Skeletal muscle tissue (tissue), 4 donors: ENCODE results near the gene TRIM60. TPM values are rescaled to one million over a fixed set of nuclear protein-coding genes. Genes with fewer than 3 reads are reported as not detected.
"Not testable (repeated sequence)": the region's sequence is repeated elsewhere in the genome, so short reads cannot be mapped to it uniquely, and the experiment has no call there.

Source experiments
- H3K27ac ChIP-seq: one replicate; pipeline ENCODE4 v1.7.0; 2013; ENCODE audit warnings: mild to moderate bottlenecking, low read depth, low read length, inconsistent platforms
- H3K27me3 ChIP-seq, 3 donors: one replicate each; pipeline ENCODE4 v1.7.0; 2013; ENCODE audit warnings: low read length in 3 of 3; ENCODE audit not compliant: control insufficient read depth in 3 of 3, insufficient read depth in 3 of 3
- H3K36me3 ChIP-seq, 3 donors: one replicate each; pipeline ENCODE4 v1.7.0; 2013; ENCODE audit warnings: low read length in 3 of 3; ENCODE audit not compliant: control insufficient read depth in 3 of 3, insufficient read depth in 3 of 3
- H3K4me1 ChIP-seq, 3 donors: one replicate each; pipeline ENCODE4 v1.7.0; 2013; ENCODE audit warnings: low read length in 3 of 3, mild to moderate bottlenecking in 3 of 3; ENCODE audit not compliant: control insufficient read depth in 3 of 3, insufficient read depth in 3 of 3
- H3K4me3 ChIP-seq, 3 donors: one replicate each; pipeline ENCODE4 v1.7.0; 2013; ENCODE audit warnings: low read length in 3 of 3
- H3K9ac ChIP-seq, 3 donors: one replicate each; pipeline ENCODE4 v1.7.0; 2013; ENCODE audit warnings: low read length in 3 of 3, mild to moderate bottlenecking in 3 of 3, moderate library complexity in 2 of 3, low read depth in 1 of 3
- H3K9me3 ChIP-seq, 3 donors: one replicate each; pipeline ENCODE4 v1.7.0; 2013; ENCODE audit warnings: low read length in 3 of 3; ENCODE audit not compliant: control insufficient read depth in 3 of 3
- total RNA-seq: library from RNA; depleted of rRNA; stranded (reverse); fragments of >200 nt; gene quantifications from one replicate; pipeline ENCODE4 v1.2.3, GENCODE V29; 2014
- donor health status: Osteomylitis.

TRIM60 gene
- total RNA-seq, 1 donor from 2014 or later: not detected

GRCh38 chr4:165006886-165007285 lies 24.9 kb upstream of the TRIM60 start:
- Histone ChIP-seq H3K9me3 (no peaks in the 10 kb centered on the region), H3K27ac (no peak overlapping the region), H3K27me3 (no peaks in the 10 kb centered on the region), H3K4me1 (no peaks in the 10 kb centered on the region), H3K36me3 (no peaks in the 10 kb centered on the region), H3K9ac (no peak overlapping the region), H3K4me3 (no peak overlapping the region)

DNA sequence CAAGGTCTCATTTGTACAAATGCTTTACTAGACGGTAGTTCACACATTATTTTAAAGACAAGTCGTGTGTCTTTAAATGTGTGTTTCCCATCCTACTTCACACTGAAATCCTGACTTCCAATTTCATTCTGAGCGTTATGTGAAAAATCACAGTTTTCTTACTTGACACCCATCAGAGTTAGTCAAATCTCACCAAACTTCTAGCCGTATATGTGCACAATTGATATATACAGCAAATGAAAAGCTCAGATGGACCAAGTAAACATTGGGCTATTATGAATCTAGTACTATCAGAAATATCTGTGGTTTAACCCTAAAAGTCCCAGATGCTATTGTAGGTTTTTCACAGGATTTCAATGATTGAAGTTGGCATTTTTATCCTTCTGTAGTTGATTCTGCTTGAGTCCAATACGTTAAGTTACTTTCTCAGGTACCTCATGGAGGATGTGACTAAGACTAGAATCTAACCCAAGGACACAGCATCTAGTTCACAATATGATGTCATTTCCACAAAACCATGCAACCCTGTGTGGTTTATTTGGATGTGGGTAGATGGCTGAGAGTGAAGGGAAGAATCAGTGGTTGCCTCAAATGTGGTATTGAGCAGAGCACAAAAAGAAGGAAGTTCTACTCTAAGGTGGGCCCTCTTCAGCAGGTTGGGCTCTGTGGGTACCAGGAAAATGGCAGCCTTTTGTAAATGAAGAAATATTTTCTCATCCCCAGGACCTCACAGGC lies 22.1 kb upstream of the TRIM60 start:
- H3K27ac ChIP-seq: no peak overlapping the region
- no peaks in the 10 kb centered on the region for H3K4me1 ChIP-seq
- no peaks in the 10 kb centered on the region for H3K9me3 ChIP-seq
- H3K9ac ChIP-seq: no peak overlapping the region
- no peaks in the 10 kb centered on the region for H3K36me3 ChIP-seq
- no peak overlapping the region for H3K4me3 ChIP-seq
- no peaks in the 10 kb centered on the region for H3K27me3 ChIP-seq

DNA sequence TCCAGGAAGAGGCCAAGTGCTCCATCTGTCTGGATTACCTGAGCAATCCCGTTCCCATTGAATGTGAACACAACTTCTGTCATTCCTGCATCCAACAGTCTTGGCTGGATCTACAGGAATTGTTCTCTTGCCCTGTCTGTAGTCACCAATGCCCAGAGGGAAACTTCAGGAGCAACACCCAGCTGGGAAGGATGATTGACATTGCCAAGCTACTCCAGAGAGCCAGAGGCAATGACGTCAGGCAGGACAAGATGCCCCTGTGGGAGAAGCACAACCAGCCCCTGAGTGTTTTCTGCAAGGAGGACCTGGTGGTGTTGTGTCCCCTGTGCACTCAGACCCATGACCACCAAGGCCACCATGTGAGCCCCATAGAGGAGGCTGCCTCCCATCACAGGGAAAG lies 21.3 kb upstream of the TRIM60 start:
- Histone ChIP-seq H3K4me1 (no peaks in the 10 kb centered on the region), H3K27ac (no peak overlapping the region), H3K9me3 (no peaks in the 10 kb centered on the region), H3K4me3 (no peak overlapping the region), H3K9ac (no peak overlapping the region), H3K36me3 (no peaks in the 10 kb centered on the region), H3K27me3 (no peaks in the 10 kb centered on the region)

- Histone ChIP-seq H3K9ac (no peak overlapping the region), H3K9me3 (no peaks in the 10 kb centered on the region), H3K4me3 (no peak overlapping the region), H3K27ac (no peak overlapping the region), H3K27me3 (no peaks in the 10 kb centered on the region), H3K4me1 (no peaks in the 10 kb centered on the region), H3K36me3 (no peaks in the 10 kb centered on the region)
These were observed 20.8 kb upstream of the TRIM60 start for GRCh38 chr4:165010991-165011390.

DNA sequence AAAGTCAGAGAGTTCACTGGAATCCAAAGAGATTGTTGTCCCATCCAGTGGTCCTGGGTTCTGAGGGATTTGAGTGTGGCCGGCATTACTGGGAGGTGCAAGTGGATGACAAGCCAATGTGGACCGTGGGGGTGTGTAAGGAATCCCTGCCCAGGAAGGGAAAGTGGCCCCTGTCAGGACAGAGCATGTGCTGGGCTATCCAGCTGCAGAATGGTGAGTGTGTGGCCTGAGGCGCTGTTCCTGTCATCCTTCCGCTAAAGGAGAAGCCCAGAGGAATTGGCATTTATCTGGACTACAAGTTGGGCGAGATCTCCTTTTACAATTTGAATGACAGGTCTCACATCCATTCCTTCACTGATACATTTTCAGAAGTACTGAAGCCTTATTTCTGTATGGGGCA lies 20.4 kb upstream of the TRIM60 start:
- Histone ChIP-seq H3K36me3 (no peaks in the 10 kb centered on the region), H3K27me3 (no peaks in the 10 kb centered on the region), H3K4me3 (no peak overlapping the region), H3K9me3 (no peaks in the 10 kb centered on the region), H3K9ac (no peak overlapping the region), H3K27ac (no peak overlapping the region), H3K4me1 (no peaks in the 10 kb centered on the region)

GRCh38 chr4:165013691-165014090 lies 18.1 kb upstream of the TRIM60 start:
- no peaks in the 10 kb centered on the region for H3K4me1 ChIP-seq
- no peaks in the 10 kb centered on the region for H3K36me3 ChIP-seq
- no peak overlapping the region for H3K9ac ChIP-seq
- H3K27ac ChIP-seq: no peak overlapping the region
- H3K9me3 ChIP-seq: no peaks in the 10 kb centered on the region
- peaks cover 0 to 4% (median 0%) of the 10 kb centered on the region in 3 donors for H3K27me3 ChIP-seq
- H3K4me3 ChIP-seq: no peak overlapping the region

DNA sequence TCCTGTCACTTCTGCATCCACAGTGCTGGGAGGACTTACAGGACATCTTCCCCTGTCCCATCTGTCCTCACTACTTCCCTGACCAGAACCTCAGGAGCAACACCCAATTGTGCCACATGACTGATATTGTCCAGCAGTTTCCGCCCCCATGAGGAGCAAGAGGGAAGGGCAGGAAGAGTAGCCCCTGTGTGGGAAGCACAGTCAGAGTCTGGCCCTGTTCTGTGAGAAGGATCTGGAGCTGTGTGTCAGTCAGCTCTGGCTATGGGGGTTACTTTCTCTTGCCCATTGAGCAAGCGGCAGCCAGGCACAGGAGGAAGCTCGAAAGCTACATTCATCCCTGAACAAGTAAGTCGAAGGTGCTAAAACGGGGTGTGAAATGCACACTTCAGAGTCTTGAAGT lies 14.8 kb upstream of the TRIM60 start:
- no peak overlapping the region for H3K9ac ChIP-seq
- no peak overlapping the region for H3K4me3 ChIP-seq
- no peak overlapping the region for H3K27ac ChIP-seq
- no peaks in the 10 kb centered on the region for H3K4me1 ChIP-seq
- peaks cover 0 to 4% (median 0%) of the 10 kb centered on the region in 3 donors for H3K27me3 ChIP-seq
- no peaks in the 10 kb centered on the region for H3K9me3 ChIP-seq
- no peaks in the 10 kb centered on the region for H3K36me3 ChIP-seq

GRCh38 chr4:165019995-165020394 lies 11.8 kb upstream of the TRIM60 start:
- not testable (repeated sequence) for H3K9ac ChIP-seq, H3K4me1 ChIP-seq, H3K27me3 ChIP-seq, H3K4me3 ChIP-seq, H3K27ac ChIP-seq, H3K36me3 ChIP-seq, H3K9me3 ChIP-seq

- H3K4me3 ChIP-seq, H3K9me3 ChIP-seq, H3K27ac ChIP-seq, H3K4me1 ChIP-seq, H3K27me3 ChIP-seq, H3K36me3 ChIP-seq, H3K9ac ChIP-seq: not testable (repeated sequence)
These were observed 6.0 kb upstream of the TRIM60 start for GRCh38 chr4:165025782-165026181.

DNA sequence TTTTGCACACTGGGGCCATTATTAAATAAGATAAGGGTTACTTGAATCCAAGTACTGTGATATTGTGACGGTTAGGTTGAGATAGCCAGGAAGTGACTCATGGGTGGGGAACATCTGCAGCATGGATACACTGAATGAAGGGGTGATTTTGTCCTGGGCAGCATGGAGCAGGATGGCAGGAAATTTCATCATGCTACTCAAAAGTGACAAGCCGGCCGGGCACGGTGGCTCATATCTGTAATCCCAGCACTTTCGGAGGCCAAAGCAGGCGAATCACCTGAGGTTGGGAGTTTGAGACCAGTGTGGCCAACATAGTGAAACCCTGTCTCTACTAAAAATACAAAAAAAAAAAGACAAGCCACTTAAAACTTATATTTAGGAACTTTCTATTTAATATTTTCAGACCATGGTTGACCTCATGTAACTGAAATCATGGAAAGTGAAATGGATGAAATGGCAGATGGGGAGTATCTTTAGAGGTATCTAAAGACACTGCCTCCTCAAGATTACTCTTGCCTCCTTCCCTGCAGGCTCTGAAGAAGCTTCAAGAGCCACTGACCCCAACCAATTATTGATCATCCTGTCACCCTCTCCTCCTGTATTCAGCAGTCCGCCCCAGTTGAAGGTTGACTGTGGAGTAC lies 3.9 kb upstream of the TRIM60 start:
- H3K4me3 ChIP-seq: no peak overlapping the region
- H3K4me1 ChIP-seq: no peaks in the 10 kb centered on the region
- H3K27me3 ChIP-seq: no peaks in the 10 kb centered on the region
- no peaks in the 10 kb centered on the region for H3K36me3 ChIP-seq
- no peak overlapping the region for H3K27ac ChIP-seq
- no peak overlapping the region for H3K9ac ChIP-seq
- H3K9me3 ChIP-seq: no peaks in the 10 kb centered on the region
